Osteoblast (primary cell): ENCODE data around the gene TMEM252. TPM values are rescaled to one million over a fixed set of nuclear protein-coding genes. Genes with fewer than 3 reads are reported as not detected.

ENCODE experiments used
- DNase-seq: peaks from one replicate; pipeline ENCODE4 v3.0.0; 2011; ENCODE audit warnings: low spot score, mixed read lengths; ENCODE audit not compliant: insufficient read length; ENCODE audit errors: missing footprints
- H2AFZ ChIP-seq: 2 replicates; pipeline ENCODE4 v1.6.0; 2011; ENCODE audit warnings: mild to moderate bottlenecking, low read length
- H3K27ac ChIP-seq: 2 replicates; pipeline ENCODE4 v1.5.1; 2011; ENCODE audit warnings: mild to moderate bottlenecking, low read depth, low read length, moderate library complexity
- H3K27me3 ChIP-seq: 2 replicates; pipeline ENCODE4 v1.6.0; 2012; ENCODE audit warnings: mild to moderate bottlenecking, control low read depth, inconsistent platforms, low read length, moderate library complexity; ENCODE audit not compliant: insufficient read depth
- H3K36me3 ChIP-seq: 2 replicates; pipeline ENCODE4 v1.5.1; 2011; ENCODE audit warnings: mild to moderate bottlenecking, low read length, control low read depth, moderate library complexity; ENCODE audit not compliant: insufficient read depth
- H3K4me1 ChIP-seq: 2 replicates; pipeline ENCODE4 v1.5.1; 2011; ENCODE audit warnings: mild to moderate bottlenecking, low read length, control low read depth, moderate library complexity; ENCODE audit not compliant: insufficient read depth
- H3K4me2 ChIP-seq: 2 replicates; pipeline ENCODE4 v1.6.0; 2011; ENCODE audit warnings: mild to moderate bottlenecking, low read length; ENCODE audit not compliant: insufficient read depth
- H3K4me3 ChIP-seq: fragments of 200-600 bp; sonication (generic); 3 replicates; pipeline ENCODE4 v1.5.1; 2012; ENCODE audit warnings: mild to moderate bottlenecking, low read length, inconsistent platforms; ENCODE audit not compliant: insufficient read depth
- H3K79me2 ChIP-seq: 2 replicates; pipeline ENCODE4 v1.6.0; 2012; ENCODE audit warnings: mild to moderate bottlenecking, low read length, control low read depth, inconsistent platforms; ENCODE audit not compliant: insufficient read depth
- H3K9me3 ChIP-seq: 2 replicates; pipeline ENCODE4 v1.5.1; 2011; ENCODE audit warnings: low read depth, low read length, control low read depth
- H4K20me1 ChIP-seq: 2 replicates; pipeline ENCODE4 v1.6.0; 2012; ENCODE audit warnings: mild to moderate bottlenecking, low read length, control low read depth; ENCODE audit not compliant: insufficient read depth
- total RNA-seq: library from RNA; depleted of rRNA; stranded (reverse); fragments of >200 nt; gene quantifications from 2 replicates; pipeline ENCODE4 v1.2.3, GENCODE V29; 2012
- TF ChIP-seq, protein P1 (sequence below): IDR thresholded peaks from 2 replicates; pipeline ENCODE4 v1.5.1; 2011; ENCODE audit warnings: mild to moderate bottlenecking, low read depth, low read length, moderate library complexity; ENCODE audit errors: extremely low read depth

TMEM252 gene
- total RNA-seq, 1 donor, result not detected

DNA sequence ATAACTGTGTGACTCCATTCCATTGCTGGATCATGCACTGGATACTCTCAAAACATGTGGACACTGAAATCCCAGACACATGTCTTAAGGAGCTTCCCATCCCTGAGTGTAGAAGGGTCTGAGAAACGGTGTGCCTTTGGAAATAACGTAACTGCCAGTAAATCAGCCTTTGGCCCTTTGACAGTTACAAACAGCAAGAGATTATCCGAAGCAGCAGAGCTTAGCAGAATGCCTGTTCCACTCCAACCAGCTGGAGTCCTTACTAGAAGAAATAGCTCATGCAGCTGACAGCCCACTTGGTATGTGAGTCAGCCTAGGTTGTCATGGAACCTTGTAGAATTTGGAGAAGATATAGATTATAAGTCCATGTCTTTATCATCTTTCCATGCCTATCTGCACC, 7.0 kb downstream of the TMEM252 start:
- TF ChIP-seq, protein P1, sequence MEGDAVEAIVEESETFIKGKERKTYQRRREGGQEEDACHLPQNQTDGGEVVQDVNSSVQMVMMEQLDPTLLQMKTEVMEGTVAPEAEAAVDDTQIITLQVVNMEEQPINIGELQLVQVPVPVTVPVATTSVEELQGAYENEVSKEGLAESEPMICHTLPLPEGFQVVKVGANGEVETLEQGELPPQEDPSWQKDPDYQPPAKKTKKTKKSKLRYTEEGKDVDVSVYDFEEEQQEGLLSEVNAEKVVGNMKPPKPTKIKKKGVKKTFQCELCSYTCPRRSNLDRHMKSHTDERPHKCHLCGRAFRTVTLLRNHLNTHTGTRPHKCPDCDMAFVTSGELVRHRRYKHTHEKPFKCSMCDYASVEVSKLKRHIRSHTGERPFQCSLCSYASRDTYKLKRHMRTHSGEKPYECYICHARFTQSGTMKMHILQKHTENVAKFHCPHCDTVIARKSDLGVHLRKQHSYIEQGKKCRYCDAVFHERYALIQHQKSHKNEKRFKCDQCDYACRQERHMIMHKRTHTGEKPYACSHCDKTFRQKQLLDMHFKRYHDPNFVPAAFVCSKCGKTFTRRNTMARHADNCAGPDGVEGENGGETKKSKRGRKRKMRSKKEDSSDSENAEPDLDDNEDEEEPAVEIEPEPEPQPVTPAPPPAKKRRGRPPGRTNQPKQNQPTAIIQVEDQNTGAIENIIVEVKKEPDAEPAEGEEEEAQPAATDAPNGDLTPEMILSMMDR, result no peak
- Histone ChIP-seq H3K79me2 (no peaks in the 10 kb centered on the region), H4K20me1 (no peaks in the 10 kb centered on the region), H2AFZ (no peak overlapping the region), H3K9me3 (no peaks in the 10 kb centered on the region), H3K27me3 (no peaks in the 10 kb centered on the region), H3K27ac (no peak overlapping the region), H3K4me3 (no peak overlapping the region), H3K4me1 (no peaks in the 10 kb centered on the region), H3K4me2 (no peak overlapping the region), H3K36me3 (no peaks in the 10 kb centered on the region)
- DNase-seq, result no peak

GRCh38 chr9:68532131-68532530, 8.6 kb downstream of the TMEM252 start:
- Histone ChIP-seq H4K20me1 (no peaks in the 10 kb centered on the region), H3K27ac (no peak overlapping the region), H3K79me2 (no peaks in the 10 kb centered on the region), H3K9me3 (no peaks in the 10 kb centered on the region), H3K36me3 (no peaks in the 10 kb centered on the region), H2AFZ (no peak overlapping the region), H3K27me3 (no peaks in the 10 kb centered on the region), H3K4me1 (no peaks in the 10 kb centered on the region), H3K4me3 (no peak overlapping the region), H3K4me2 (no peak overlapping the region)
- TF ChIP-seq, protein P1, result no peak
- DNase-seq, result no peak

DNA sequence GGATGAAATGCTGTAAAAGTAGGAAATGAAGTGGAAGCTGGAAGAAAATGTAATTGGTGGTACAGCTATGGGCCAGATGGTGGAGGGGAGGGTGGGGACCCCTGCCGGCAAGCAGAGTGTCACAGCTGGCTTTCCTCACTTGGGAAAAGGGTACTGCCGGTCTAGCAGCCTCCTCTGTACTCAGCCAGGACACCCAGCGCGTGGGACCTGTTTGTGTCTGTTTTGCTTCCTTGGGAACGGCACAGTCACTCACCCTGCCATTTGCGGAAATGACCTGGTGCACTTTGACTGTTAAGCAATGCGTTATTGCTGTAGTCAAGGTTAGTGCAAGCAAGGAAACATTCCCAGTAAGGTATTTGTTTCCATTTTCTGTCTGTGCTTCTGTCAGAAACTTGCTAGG, 10.1 kb downstream of the TMEM252 start:
- no peak overlapping the region for H3K4me3 ChIP-seq
- H3K9me3 ChIP-seq, result no peaks in the 10 kb centered on the region
- H3K4me2 ChIP-seq, result no peak overlapping the region
- DNase-seq, result no peak
- no peak overlapping the region for H2AFZ ChIP-seq
- no peaks in the 10 kb centered on the region for H3K36me3 ChIP-seq
- H3K79me2 ChIP-seq, result no peaks in the 10 kb centered on the region
- no peaks in the 10 kb centered on the region for H4K20me1 ChIP-seq
- H3K4me1 ChIP-seq, result no peaks in the 10 kb centered on the region
- H3K27ac ChIP-seq, result no peak overlapping the region
- TF ChIP-seq, protein P1, result no peak
- no peaks in the 10 kb centered on the region for H3K27me3 ChIP-seq

- no peaks in the 10 kb centered on the region for H3K79me2 ChIP-seq
- H3K4me1 ChIP-seq, result no peaks in the 10 kb centered on the region
- H3K27ac ChIP-seq, result no peak overlapping the region
- no peaks in the 10 kb centered on the region for H4K20me1 ChIP-seq
- TF ChIP-seq, protein P1, result no peak
- H2AFZ ChIP-seq, result no peak overlapping the region
- no peak overlapping the region for H3K4me2 ChIP-seq
- no peak overlapping the region for H3K4me3 ChIP-seq
- no peaks in the 10 kb centered on the region for H3K27me3 ChIP-seq
- no peaks in the 10 kb centered on the region for H3K36me3 ChIP-seq
- H3K9me3 ChIP-seq, result no peaks in the 10 kb centered on the region
- DNase-seq, result no peak
These were observed 17.2 kb downstream of the TMEM252 start for GRCh38 chr9:68523367-68523936.
